Heart left ventricle (tissue), 16 donors: ENCODE measurements around the gene MBP. TPM values are rescaled to one million over a fixed set of nuclear protein-coding genes. Genes with fewer than 3 reads are reported as not detected.
"Not testable (repeated sequence)": the region's sequence is repeated elsewhere in the genome, so short reads cannot be mapped to it uniquely, and the experiment has no call there.

ENCODE experiments used
- ATAC-seq, 4 donors: fragments of 200-7000 bp; cut with Tn5 transposase; one replicate each; pipeline ENCODE4 v1.9.1; 2020 to 2022; ENCODE audit warnings: moderate library complexity in 4 of 4, mild to moderate bottlenecking in 3 of 4, moderate number of reproducible peaks in 1 of 4
- DNase-seq, 5 donors: peaks; one replicate each; pipeline ENCODE4 v3.0.0-alpha.2; 2020
- H3K27ac ChIP-seq, 12 donors: fragments of 200-600 bp; sonication (generic) in 4 of 12; one replicate each; pipeline versions ENCODE4 v1.5.0 to v1.8.0; 2016 to 2022; ENCODE audit warnings: mild to moderate bottlenecking in 2 of 12
- H3K27me3 ChIP-seq, 9 donors: fragments of 200-600 bp; sonication (generic) in 2 of 9; one replicate each; pipeline versions ENCODE4 v1.5.1 to v1.8.0; 2016 to 2022; ENCODE audit warnings: mild to moderate bottlenecking in 3 of 9
- H3K36me3 ChIP-seq, 9 donors: fragments of 200-600 bp; sonication (generic) in 2 of 9; one replicate each; pipeline versions ENCODE4 v1.5.0 to v1.8.0; 2018 to 2022; ENCODE audit warnings: mild to moderate bottlenecking in 2 of 9
- H3K4me1 ChIP-seq, 12 donors: fragments of 200-600 bp; sonication (generic) in 4 of 12; one replicate each; pipeline versions ENCODE4 v1.5.0 to v1.8.0; 2016 to 2022; ENCODE audit warnings: mild to moderate bottlenecking in 3 of 12
- H3K4me3 ChIP-seq, 12 donors: fragments of 200-600 bp; sonication (generic) in 4 of 12; one replicate each; pipeline versions ENCODE4 v1.5.0 to v1.8.0; 2017 to 2022; ENCODE audit warnings: mild to moderate bottlenecking in 9 of 12, moderate library complexity in 4 of 12
- H3K9me3 ChIP-seq, 12 donors: fragments of 200-600 bp; sonication (generic) in 4 of 12; one replicate each; pipeline versions ENCODE4 v1.5.0 to v1.8.0; 2016 to 2022; ENCODE audit warnings: mild to moderate bottlenecking in 1 of 12
- POLR2A ChIP-seq, 2 donors: fragments of 450-650 bp; IDR thresholded peaks; one replicate each; pipeline ENCODE4 v1.6.1; 2017; ENCODE audit warnings: antibody characterized with exemption in 2 of 2, mild to moderate bottlenecking in 2 of 2, moderate library complexity in 2 of 2
- WGBS, 4 donors: extraction: QIAGEN DNeasy Blood & Tissue Kit in 2 of 4; methylation state at CpG; one replicate each; pipeline versions ENCODE4 v1.1.5 to v1.1.7; 2013 to 2018; 5-methylcytosine and 5-hydroxymethylcytosine counted together
- intact Hi-C, 10 donors: fragments of 100-400 bp; cut with DNase I; formaldehyde crosslinking; loops; one replicate each; pipeline versions ENCODE4 v1.11.1 to v1.14.2; 2022
- polyA plus RNA-seq, 2 donors: library from polyadenylated mRNA; stranded (reverse); fragments of 200-250 nt; gene quantifications; one replicate each; pipeline ENCODE4 v1.2.3, GENCODE V29; 2013
- total RNA-seq, 9 donors: library from RNA; depleted of rRNA in 2 of 9; stranded (reverse); fragments of >200 nt in 2 of 9; fragmentation: NEBNext Ultra II Directional in 3 of 9; extraction: Animal tissue kit (Norgen Biotek cat#: 25700) in 3 of 9; gene quantifications; one replicate each; pipeline versions ENCODE4 v1.1.0 to v1.2.4, GENCODE V29; 2016 to 2023
- TF ChIP-seq, protein P1 (sequence below), 12 donors: fragments of 200-600 bp; sonication (generic) in 4 of 12; IDR thresholded peaks; one replicate each; pipeline versions ENCODE4 v1.5.0 to v1.8.0; 2018 to 2022; ENCODE audit warnings: antibody characterized with exemption in 12 of 12, mild to moderate bottlenecking in 5 of 12
- donor health status: ischemic (EF 13 %, LVEDD 7.1; RV severe dilation, severe dysfunction).
- donor health status: healthy with polysubstance abuse.
- donor health status: DM: no; HTN: yes; CAD: no.
- donor health status: DM: no; HTN: no; CAD: no.
- donor health status: ischemic (EF 25% LVEDD 6.9; RV normal size, moderate dysfunction).
- donor health status: ischemic (EF 25% LVEDD 5.7; RV mildly dilated, moderate dysfunction).
- donor health status: healthy.
- donor health status: DM: yes; HTN: yes; CAD: no.
- donor health status: ischemic (EF 35%, LVEDD 5.7; RV mildly dilated, moderate dysfunction).
- donor health status: nonischemic (EF 11% LVEDD 7.7; RV severe dilation, severe dysfunction).
- donor health status: DM: yes; HTN: yes; CAD: no.
- donor health status: PGD.
- donor health status: ischemic (EF 29% LVEDD 5.4; RV normal size, mild dysfunction).
- donor health status: nonischemic (EF 23%, LVEDD 6.1; RV moderate dilation, normal function).

Gene MBP
- total and polyA plus RNA-seq, 11 donors = 7.7 to 93.0 (median 31.8) TPM

- WGBS, 4 donors = 57 to 65% (median 63%) methylated on average over 19 of the region's 19 CpGs
- Histone ChIP-seq H3K27me3 (no peaks in the 10 kb centered on the region), H3K9me3 (no peaks in the 10 kb centered on the region), H3K27ac (no peak overlapping the region), H3K4me3 (no peak overlapping the region), H3K36me3 (peaks cover 0 to 27% (median 0%) of the 10 kb centered on the region in 9 donors), H3K4me1 (peaks cover 0 to 11% (median 0%) of the 10 kb centered on the region in 12 donors)
- DNase-seq (no peak), ATAC-seq (peak in 2 of 4 donors; percentile 20 to 22)
- TF ChIP-seq POLR2A (IDR thresholded peaks at IDR 0.05) = no peak
- TF ChIP-seq, protein P1, sequence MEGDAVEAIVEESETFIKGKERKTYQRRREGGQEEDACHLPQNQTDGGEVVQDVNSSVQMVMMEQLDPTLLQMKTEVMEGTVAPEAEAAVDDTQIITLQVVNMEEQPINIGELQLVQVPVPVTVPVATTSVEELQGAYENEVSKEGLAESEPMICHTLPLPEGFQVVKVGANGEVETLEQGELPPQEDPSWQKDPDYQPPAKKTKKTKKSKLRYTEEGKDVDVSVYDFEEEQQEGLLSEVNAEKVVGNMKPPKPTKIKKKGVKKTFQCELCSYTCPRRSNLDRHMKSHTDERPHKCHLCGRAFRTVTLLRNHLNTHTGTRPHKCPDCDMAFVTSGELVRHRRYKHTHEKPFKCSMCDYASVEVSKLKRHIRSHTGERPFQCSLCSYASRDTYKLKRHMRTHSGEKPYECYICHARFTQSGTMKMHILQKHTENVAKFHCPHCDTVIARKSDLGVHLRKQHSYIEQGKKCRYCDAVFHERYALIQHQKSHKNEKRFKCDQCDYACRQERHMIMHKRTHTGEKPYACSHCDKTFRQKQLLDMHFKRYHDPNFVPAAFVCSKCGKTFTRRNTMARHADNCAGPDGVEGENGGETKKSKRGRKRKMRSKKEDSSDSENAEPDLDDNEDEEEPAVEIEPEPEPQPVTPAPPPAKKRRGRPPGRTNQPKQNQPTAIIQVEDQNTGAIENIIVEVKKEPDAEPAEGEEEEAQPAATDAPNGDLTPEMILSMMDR (IDR thresholded peaks at IDR 0.05) = no peak
- intact Hi-C loops = no loop called here
These were observed 109.3 kb downstream of the MBP start for GRCh38 chr18:77023102-77023782.

DNA sequence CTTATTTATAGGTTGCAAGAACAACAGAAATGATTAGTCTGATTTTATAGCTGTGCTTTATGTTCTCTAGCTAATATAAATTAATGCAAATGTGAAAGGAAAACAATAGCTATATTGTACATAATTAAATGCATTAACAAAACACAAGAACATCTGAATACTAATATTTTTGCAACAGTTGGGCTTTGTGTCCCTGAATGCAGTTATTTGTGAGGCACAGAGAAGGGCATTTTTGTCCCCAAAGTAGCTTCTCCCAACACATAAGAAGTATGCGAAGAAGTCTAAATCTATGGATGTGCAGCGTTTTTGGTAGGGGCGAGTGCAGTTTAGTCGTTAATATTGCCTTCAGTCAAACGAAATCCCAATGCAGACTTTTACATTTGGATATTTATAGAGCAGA is 110.0 kb downstream of the MBP start:
- 69 to 80% (median 78%) methylated on average over 5 of the region's 5 CpGs for WGBS, 4 donors
- TF ChIP-seq, protein P1 (IDR thresholded peaks at IDR 0.05) = no peak
- TF ChIP-seq POLR2A (IDR thresholded peaks at IDR 0.05) = no peak
- peaks cover 0 to 27% (median 0%) of the 10 kb centered on the region in 9 donors for H3K36me3 ChIP-seq
- DNase-seq (no peak), ATAC-seq (no peak)
- no peaks in the 10 kb centered on the region for H3K9me3 ChIP-seq
- no peak overlapping the region for H3K4me3 ChIP-seq
- intact Hi-C loops = no loop called here
- H3K4me1 ChIP-seq = peaks cover 0 to 11% (median 0%) of the 10 kb centered on the region in 12 donors
- no peak overlapping the region for H3K27ac ChIP-seq
- no peaks in the 10 kb centered on the region for H3K27me3 ChIP-seq

DNA sequence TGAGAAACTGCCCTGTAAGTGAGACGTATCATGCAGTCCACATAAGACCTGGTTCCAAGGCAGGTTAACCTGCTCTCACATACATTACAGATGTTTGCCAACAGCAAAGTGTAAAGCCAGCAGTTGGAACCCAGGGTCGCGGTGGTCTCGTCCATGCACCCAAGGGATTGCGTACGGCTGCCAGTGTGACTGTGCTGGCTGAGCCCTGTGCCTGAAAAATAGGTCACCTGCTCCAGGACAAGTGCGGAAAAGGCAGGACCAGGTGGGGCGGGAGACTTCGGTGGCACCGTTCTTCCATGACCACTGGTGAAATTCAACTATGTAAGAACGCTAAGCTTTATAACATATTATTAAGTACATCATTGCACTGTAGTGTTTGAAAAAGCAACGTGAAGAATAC is 110.5 kb downstream of the MBP start:
- DNase-seq (no peak), ATAC-seq (no peak)
- Histone ChIP-seq H3K4me1 (peaks cover 0 to 11% (median 0%) of the 10 kb centered on the region in 12 donors), H3K4me3 (no peak overlapping the region), H3K36me3 (peaks cover 0 to 28% (median under 1%) of the 10 kb centered on the region in 9 donors), H3K9me3 (no peaks in the 10 kb centered on the region), H3K27me3 (no peaks in the 10 kb centered on the region), H3K27ac (no peak overlapping the region)
- intact Hi-C loops = no loop called here
- TF ChIP-seq, protein P1 (IDR thresholded peaks at IDR 0.05) = no peak
- no peak for TF ChIP-seq POLR2A (IDR thresholded peaks at IDR 0.05)
- 88 to 93% (median 91%) methylated on average over 12 of the region's 12 CpGs for WGBS, 4 donors

GRCh38 chr18:77021478-77021877 is 111.1 kb downstream of the MBP start:
- H3K27ac ChIP-seq, H3K9me3 ChIP-seq, ATAC-seq, H3K27me3 ChIP-seq, intact Hi-C loops, H3K4me3 ChIP-seq, DNase-seq: not testable (repeated sequence)
- WGBS, 4 donors = 87 to 94% (median 91%) methylated on average over 14 of the region's 14 CpGs
- Histone ChIP-seq H3K36me3 (peaks cover 0 to 34% (median 6%) of the 10 kb centered on the region in 9 donors), H3K4me1 (peaks cover 0 to 11% (median 0%) of the 10 kb centered on the region in 12 donors)
